GM19324 (cell line): Measurements from ENCODE around the gene CTSO.

Experiments used
- ATAC-seq: cut with Tn5 transposase; IDR thresholded peaks from one replicate; pipeline ENCODE4 v1.9.1; 2021; ENCODE audit warnings: mild to moderate bottlenecking, moderate library complexity; ENCODE audit not compliant: unreplicated experiment, low FRiP score

The CTSO gene

GRCh38 chr4:155875878-155876277 is 77.8 kb downstream of the CTSO start:
- ATAC-seq = no peak
